Activated T-cell treated with anti-CD3 and anti-CD28 coated beads, Interleukin-2, amount 50 U/mL, for 72 hours (primary cell): ENCODE data around the gene CFAP44. TPM values are rescaled to one million over a fixed set of nuclear protein-coding genes. Genes with fewer than 3 reads are reported as not detected.
"Not testable (repeated sequence)": the region's sequence is repeated elsewhere in the genome, so short reads cannot be mapped to it uniquely, and the experiment has no call there.

Source experiments
- ATAC-seq, 2 donors: fragments of 150-1000 bp; cut with Tn5 transposase; replicated peaks in 1 of 2; 2 replicates each; pipeline ENCODE4 v1.10.0; 2021; ENCODE audit warnings: moderate library complexity in 2 of 2, mild to moderate bottlenecking in 1 of 2
- DNase-seq, 2 donors: peaks; one replicate each; pipeline ENCODE4 v3.0.0; 2021 to 2022; ENCODE audit warnings: mixed read lengths in 1 of 2
- H3K27ac Mint-ChIP-seq: one replicate; pipeline ENCODE4 v1.8.0; 2022; ENCODE audit warnings: mild to moderate bottlenecking, moderate library complexity, mixed read lengths
- H3K27me3 Mint-ChIP-seq: one replicate; pipeline ENCODE4 v1.8.0; 2022; ENCODE audit warnings: low read depth, mixed read lengths
- H3K36me3 Mint-ChIP-seq, 2 donors: one replicate each; pipeline ENCODE4 v1.8.0; 2022; ENCODE audit warnings: mixed read lengths in 2 of 2, mild to moderate bottlenecking in 1 of 2; ENCODE audit not compliant: insufficient read depth in 2 of 2
- H3K4me1 Mint-ChIP-seq: one replicate; pipeline ENCODE4 v1.8.0; 2022; ENCODE audit warnings: low read depth, mixed read lengths
- H3K4me3 Mint-ChIP-seq, 2 donors: one replicate each; pipeline ENCODE4 v1.8.0; 2022; ENCODE audit warnings: mild to moderate bottlenecking in 2 of 2, mixed read lengths in 2 of 2, moderate library complexity in 2 of 2
- H3K9me3 Mint-ChIP-seq, 2 donors: one replicate each; pipeline ENCODE4 v1.8.0; 2022; ENCODE audit warnings: mixed read lengths in 2 of 2
- total RNA-seq, 2 donors: library from RNA; stranded (reverse); gene quantifications; one replicate each; pipeline ENCODE4 v1.2.3, GENCODE V29; 2022

The CFAP44 gene
- total RNA-seq: 1 to 10 TPM; 3.4 to 5.0 TPM

GRCh38 chr3:113441051-113441770 is at the start of gene CFAP44:
Gene CFAP44, minus strand, starts transcription at chr3:113441493. Its CDS starts 7,829 bp downstream, at chr3:113433664.
- DNase-seq: peak; percentile 48 to 52
- H3K4me1 Mint-ChIP-seq: no peaks in the 10 kb centered on the region
- peak; percentile 58 to 68 for ATAC-seq
- H3K9me3 Mint-ChIP-seq: no peaks in the 10 kb centered on the region
- H3K27me3 Mint-ChIP-seq: no peaks in the 10 kb centered on the region
- no peak within 1 kb of the TSS for H3K27ac Mint-ChIP-seq
- H3K4me3 Mint-ChIP-seq: peak within 1 kb of the TSS; percentile 34 to 45
- H3K36me3 Mint-ChIP-seq: no peaks in the 10 kb centered on the region

GRCh38 chr3:113485161-113485609 is 43.9 kb upstream of the CFAP44 start:
- peaks cover 4 to 5% of the 10 kb centered on the region in 2 donors for H3K9me3 Mint-ChIP-seq
- peaks cover 7 to 14% of the 10 kb centered on the region in 2 donors for H3K36me3 Mint-ChIP-seq
- H3K4me1 Mint-ChIP-seq: no peaks in the 10 kb centered on the region
- H3K27me3 Mint-ChIP-seq: no peaks in the 10 kb centered on the region
- H3K27ac Mint-ChIP-seq: peak overlapping the region; percentile 13
- DNase-seq: peak; percentile 3 to 35
- ATAC-seq: peak in 1 of 2 donors; percentile 41
- peak overlapping the region in 1 of 2 donors; percentile 15 for H3K4me3 Mint-ChIP-seq

- H3K9me3 Mint-ChIP-seq: no peaks in the 10 kb centered on the region
- H3K27me3 Mint-ChIP-seq: no peaks in the 10 kb centered on the region
- ATAC-seq (no peak), DNase-seq (no peak)
- H3K4me1 Mint-ChIP-seq: no peaks in the 10 kb centered on the region
- peaks cover 2 to 23% of the 10 kb centered on the region in 2 donors for H3K36me3 Mint-ChIP-seq
- no peak overlapping the region for H3K27ac Mint-ChIP-seq
- no peak overlapping the region for H3K4me3 Mint-ChIP-seq
Observed at GRCh38 chr3:113468539-113468938, 27.2 kb upstream of the CFAP44 start.

- no peak for DNase-seq
- no peaks in the 10 kb centered on the region for H3K27me3 Mint-ChIP-seq
- no peak for ATAC-seq
- no peak overlapping the region for H3K4me3 Mint-ChIP-seq
- peaks cover 9 to 34% of the 10 kb centered on the region in 2 donors for H3K36me3 Mint-ChIP-seq
- H3K4me1 Mint-ChIP-seq: no peaks in the 10 kb centered on the region
- no peaks in the 10 kb centered on the region for H3K9me3 Mint-ChIP-seq
- no peak overlapping the region for H3K27ac Mint-ChIP-seq
Observed at GRCh38 chr3:113461488-113461887, 20.2 kb upstream of the CFAP44 start.

- not testable (repeated sequence) for H3K27ac Mint-ChIP-seq, ATAC-seq, H3K27me3 Mint-ChIP-seq, DNase-seq, H3K9me3 Mint-ChIP-seq, H3K4me1 Mint-ChIP-seq, H3K4me3 Mint-ChIP-seq
- H3K36me3 Mint-ChIP-seq: peaks cover 9 to 25% of the 10 kb centered on the region in 2 donors
Observed at GRCh38 chr3:113458554-113458953, 17.3 kb upstream of the CFAP44 start.

GRCh38 chr3:113455446-113455845 is 14.2 kb upstream of the CFAP44 start:
- Mint-ChIP-seq H3K9me3 (no peaks in the 10 kb centered on the region), H3K4me1 (peaks cover 6% of the 10 kb centered on the region)
- DNase-seq: no peak

GRCh38 chr3:113454630-113455029 is 13.3 kb upstream of the CFAP44 start:
- Mint-ChIP-seq H3K4me3 (no peak overlapping the region), H3K9me3 (no peaks in the 10 kb centered on the region), H3K27ac (no peak overlapping the region), H3K4me1 (peaks cover 6% of the 10 kb centered on the region), H3K36me3 (peaks cover 5 to 10% of the 10 kb centered on the region in 2 donors), H3K27me3 (no peaks in the 10 kb centered on the region)
- DNase-seq (no peak), ATAC-seq (no peak)

More at GRCh38 chr3:113455446-113455845, 14.2 kb upstream of the CFAP44 start:
- Mint-ChIP-seq H3K27ac (no peak overlapping the region), H3K4me3 (no peak overlapping the region), H3K27me3 (no peaks in the 10 kb centered on the region), H3K36me3 (peaks cover 5 to 16% of the 10 kb centered on the region in 2 donors)
- no peak for ATAC-seq

- Mint-ChIP-seq H3K36me3 (peaks cover 4 to 6% of the 10 kb centered on the region in 2 donors), H3K4me1 (peaks cover 6% of the 10 kb centered on the region), H3K4me3 (no peak overlapping the region), H3K27ac (no peak overlapping the region), H3K9me3 (no peaks in the 10 kb centered on the region), H3K27me3 (no peaks in the 10 kb centered on the region)
- DNase-seq (no peak), ATAC-seq (no peak)
Observed at GRCh38 chr3:113454057-113454456, 12.8 kb upstream of the CFAP44 start.

GRCh38 chr3:113450911-113451310 is 9.6 kb upstream of the CFAP44 start:
- no peak for ATAC-seq
- Mint-ChIP-seq H3K9me3 (no peaks in the 10 kb centered on the region), H3K36me3 (peaks cover 0 to 8% of the 10 kb centered on the region in 2 donors)

GRCh38 chr3:113439606-113440005 is 1.7 kb downstream of the CFAP44 start:
- H3K36me3 Mint-ChIP-seq: no peaks in the 10 kb centered on the region
- no peaks in the 10 kb centered on the region for H3K4me1 Mint-ChIP-seq
- no peaks in the 10 kb centered on the region for H3K9me3 Mint-ChIP-seq
- no peak overlapping the region for H3K27ac Mint-ChIP-seq
- no peak for ATAC-seq
- no peak for DNase-seq
- no peak overlapping the region for H3K4me3 Mint-ChIP-seq
- no peaks in the 10 kb centered on the region for H3K27me3 Mint-ChIP-seq

More at GRCh38 chr3:113450911-113451310, 9.6 kb upstream of the CFAP44 start:
- DNase-seq: no peak
- H3K27me3 Mint-ChIP-seq: no peaks in the 10 kb centered on the region
- H3K4me3 Mint-ChIP-seq: no peak overlapping the region
- peaks cover 6% of the 10 kb centered on the region for H3K4me1 Mint-ChIP-seq
- no peak overlapping the region for H3K27ac Mint-ChIP-seq

GRCh38 chr3:113438224-113438623 is 3.1 kb downstream of the CFAP44 start:
- ATAC-seq (no peak), DNase-seq (no peak)
- Mint-ChIP-seq H3K9me3 (no peaks in the 10 kb centered on the region), H3K27me3 (no peaks in the 10 kb centered on the region), H3K27ac (no peak overlapping the region), H3K4me1 (no peaks in the 10 kb centered on the region), H3K4me3 (no peak overlapping the region), H3K36me3 (peaks cover 0 to 3% of the 10 kb centered on the region in 2 donors)

GRCh38 chr3:113437411-113437810 is 3.9 kb downstream of the CFAP44 start:
- DNase-seq (no peak), ATAC-seq (no peak)
- Mint-ChIP-seq H3K4me3 (no peak overlapping the region), H3K27me3 (no peaks in the 10 kb centered on the region), H3K36me3 (peaks cover 0 to 3% of the 10 kb centered on the region in 2 donors), H3K9me3 (no peaks in the 10 kb centered on the region), H3K4me1 (no peaks in the 10 kb centered on the region), H3K27ac (no peak overlapping the region)

- ATAC-seq: peak; percentile 62 to 71
- DNase-seq: peak in 1 of 2 donors; percentile 5
- H3K36me3 Mint-ChIP-seq: peaks cover 0 to 3% of the 10 kb centered on the region in 2 donors
Observed at GRCh38 chr3:113436809-113437208, 4.5 kb downstream of the CFAP44 start.

More at GRCh38 chr3:113436809-113437208, 4.5 kb downstream of the CFAP44 start:
- no peaks in the 10 kb centered on the region for H3K27me3 Mint-ChIP-seq
- no peaks in the 10 kb centered on the region for H3K9me3 Mint-ChIP-seq
- no peak overlapping the region for H3K27ac Mint-ChIP-seq
- H3K4me3 Mint-ChIP-seq: no peak overlapping the region
- no peaks in the 10 kb centered on the region for H3K4me1 Mint-ChIP-seq
